GDM1 (cell line): Measurements from ENCODE around the gene PLD6.

ENCODE experiments used
- DNase-seq: peaks from one replicate; lab custom pipeline; 2025; lab: John Stamatoyannopoulos, UW

The PLD6 gene

DNA sequence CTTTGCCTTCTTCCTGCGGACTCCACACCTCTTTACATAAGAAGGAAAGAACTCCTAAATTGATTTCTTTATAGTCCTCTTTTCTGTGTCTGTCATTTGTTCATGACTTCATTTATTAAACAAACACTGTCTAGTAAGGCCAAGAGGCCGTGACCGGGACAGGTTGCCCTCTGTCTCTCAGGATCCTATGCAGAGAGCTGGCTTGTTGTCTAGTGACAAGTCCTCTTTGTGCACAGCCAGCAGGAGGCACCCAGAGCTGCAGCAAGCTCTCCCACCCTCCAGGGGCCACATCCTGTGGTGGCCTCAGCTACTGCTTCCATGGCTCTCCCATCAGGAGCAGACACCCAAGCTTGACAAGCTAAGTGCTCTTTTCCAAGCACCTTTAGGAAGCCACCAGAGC lies 50.6 kb downstream of the PLD6 start:
- no peak for DNase-seq

DNA sequence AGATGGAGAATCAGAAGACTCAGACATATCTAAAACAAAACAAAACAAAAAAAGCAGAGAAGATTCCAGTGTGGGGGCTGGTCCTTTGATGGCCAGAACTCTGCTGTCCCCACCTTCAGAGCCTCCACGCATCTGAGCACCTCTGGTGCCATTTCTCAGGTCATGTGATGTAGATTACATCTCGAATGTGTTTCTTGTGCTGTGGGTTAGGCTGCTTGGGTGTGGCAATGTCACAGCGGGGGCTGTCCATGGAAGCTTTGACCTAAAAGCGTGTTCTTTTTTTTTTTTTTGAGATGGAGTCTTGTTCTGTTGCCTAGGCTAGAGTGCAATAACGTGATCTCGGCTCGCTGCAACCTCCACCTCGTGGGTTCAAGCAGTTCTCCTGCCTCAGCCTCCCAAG lies 51.2 kb downstream of the PLD6 start:
- DNase-seq, result no peak

DNA sequence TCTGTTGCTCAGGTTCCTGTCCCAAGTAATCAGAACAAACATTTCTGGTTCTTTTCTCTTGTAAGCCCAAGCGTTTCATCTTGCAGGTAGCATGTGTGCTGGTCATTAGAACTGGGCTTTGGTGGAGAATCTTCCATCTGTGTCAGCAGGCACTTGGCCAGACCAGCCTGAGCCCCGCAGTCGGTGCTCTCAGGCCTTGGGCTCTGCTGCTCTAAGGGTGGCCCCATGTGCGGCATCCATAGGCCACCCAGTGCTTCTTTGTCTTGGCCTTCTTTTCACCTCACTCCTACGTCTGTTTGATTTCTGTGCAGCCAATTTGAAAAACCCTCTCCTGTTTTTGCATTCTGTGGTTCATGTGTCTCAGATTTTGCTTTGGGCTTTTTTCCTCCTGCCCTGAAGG lies 51.6 kb downstream of the PLD6 start:
- no peak for DNase-seq

DNA sequence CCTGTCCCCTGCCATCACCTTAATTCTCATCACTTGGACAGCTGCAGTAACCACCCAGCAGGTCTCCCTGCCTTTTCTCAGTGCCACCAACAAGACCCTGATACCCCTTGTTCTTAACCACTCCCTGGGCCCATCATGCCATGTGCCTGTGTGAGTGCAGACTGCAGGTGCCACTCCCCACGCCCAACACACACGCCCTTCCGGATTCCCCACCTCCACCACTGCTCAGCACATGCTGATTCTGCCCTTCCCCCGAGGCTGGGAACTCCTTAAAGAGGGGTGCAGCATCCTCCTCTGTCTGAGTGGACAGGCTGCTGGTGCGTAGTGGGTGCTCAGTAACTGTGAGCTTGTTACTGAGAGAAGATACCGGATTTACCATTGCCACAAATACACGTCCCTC lies 52.4 kb downstream of the PLD6 start:
- no peak for DNase-seq

DNA sequence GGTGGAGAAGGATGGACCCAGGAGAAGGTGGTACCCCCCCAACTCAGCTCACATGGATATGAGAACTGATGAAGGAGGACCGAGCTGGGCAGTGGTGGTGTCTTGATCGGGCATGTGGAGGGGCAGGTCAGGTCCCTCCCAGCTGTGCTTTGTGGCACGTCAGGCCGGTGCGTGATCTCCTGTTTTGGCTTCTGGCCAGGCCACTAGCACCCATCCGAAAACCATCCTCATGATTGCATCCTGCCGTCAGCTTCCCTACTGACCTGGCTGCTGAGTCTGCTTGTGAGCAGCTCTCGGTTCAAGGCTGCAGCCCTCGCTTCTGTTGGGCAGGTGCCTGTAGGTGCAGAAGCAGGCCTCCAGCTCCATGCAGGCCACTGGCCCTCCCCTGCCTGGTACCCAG lies 53.1 kb downstream of the PLD6 start:
- DNase-seq, result no peak

DNA sequence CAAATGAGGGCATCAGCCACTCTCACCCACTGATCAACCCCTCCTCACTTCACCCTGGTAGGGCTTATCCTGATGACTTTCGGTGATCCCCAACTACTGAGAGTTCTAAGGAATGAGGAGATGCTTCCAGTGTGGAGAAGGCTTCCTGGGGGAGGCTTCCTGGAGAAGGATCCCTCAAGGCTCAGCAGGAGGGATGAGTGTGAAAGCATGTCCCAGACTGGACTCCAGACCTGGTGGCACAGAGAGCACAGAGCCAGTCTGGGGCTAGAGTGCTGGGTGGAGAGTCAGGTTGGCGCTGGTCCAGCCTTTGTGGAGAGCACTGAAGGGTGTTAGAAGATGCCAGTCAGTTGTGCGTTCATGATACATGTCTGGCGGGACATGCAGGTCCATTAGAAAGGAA lies 53.7 kb downstream of the PLD6 start:
- DNase-seq, result no peak

DNA sequence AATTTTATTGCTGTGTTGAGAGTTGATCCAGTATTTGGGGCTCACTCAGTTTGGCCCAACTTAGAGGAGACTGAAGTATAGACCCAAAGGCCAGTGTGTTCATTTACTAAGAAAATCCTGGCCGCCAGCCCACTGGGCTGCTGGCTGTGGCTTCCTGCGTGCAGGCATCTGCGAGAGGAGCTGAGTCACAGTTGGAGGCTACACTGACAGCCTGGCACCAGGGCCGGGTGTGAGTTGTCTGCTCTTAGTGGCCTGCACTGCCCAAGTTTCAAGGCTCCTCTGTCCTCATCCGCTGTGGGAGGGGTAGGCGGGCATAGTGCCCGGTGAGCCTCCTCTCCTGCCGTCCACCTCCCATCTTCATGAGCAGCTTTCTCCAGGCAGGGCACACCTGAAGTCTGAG lies 54.2 kb downstream of the PLD6 start:
- no peak for DNase-seq

DNA sequence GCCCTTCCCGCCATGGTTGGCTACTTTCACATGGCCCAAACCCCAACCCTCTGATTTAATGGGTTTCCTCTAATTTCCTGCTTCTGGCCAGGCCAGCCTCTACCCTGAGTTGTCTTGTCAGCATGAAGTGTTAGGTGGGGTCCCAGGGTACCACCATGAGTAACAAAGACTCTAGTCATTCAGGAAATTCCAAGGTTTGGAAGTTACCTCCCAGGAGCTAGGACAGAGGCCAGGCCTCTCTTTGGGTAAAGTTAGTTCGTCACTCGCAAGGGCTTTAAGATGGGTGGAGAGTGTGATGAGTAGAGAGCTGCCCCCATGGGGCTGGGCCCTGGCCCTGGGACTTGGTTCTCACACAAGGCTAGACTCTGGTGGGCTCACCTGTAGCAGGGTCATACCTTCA lies 54.6 kb downstream of the PLD6 start:
- DNase-seq, result no peak

DNA sequence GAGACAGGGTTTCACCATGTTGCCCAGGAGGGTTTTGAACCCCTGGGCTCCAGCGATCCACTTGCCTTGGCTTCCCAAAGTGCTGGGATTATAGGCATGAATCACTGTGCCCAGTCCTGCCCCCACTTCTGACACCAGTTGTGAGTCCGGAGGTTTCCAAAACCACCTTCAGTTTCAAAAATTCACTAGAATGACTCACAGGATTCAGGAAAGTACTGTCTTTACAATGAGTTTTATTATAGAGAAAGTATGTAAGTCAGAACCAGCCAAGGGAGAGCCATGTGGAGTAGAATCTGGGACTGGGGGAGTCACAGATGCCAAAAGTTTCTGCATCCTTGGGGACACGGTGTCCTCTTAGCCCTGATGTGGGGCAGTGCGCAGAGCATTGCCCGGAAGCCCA lies 55.1 kb downstream of the PLD6 start:
- DNase-seq, result no peak
